Heart left ventricle (tissue), 16 donors: ENCODE data around the gene ENDOU. TPM values are rescaled to one million over a fixed set of nuclear protein-coding genes. Genes with fewer than 3 reads are reported as not detected.
"Not testable (repeated sequence)": the region's sequence is repeated elsewhere in the genome, so short reads cannot be mapped to it uniquely, and the experiment has no call there.

Source experiments
- ATAC-seq, 4 donors: fragments of 200-7000 bp; cut with Tn5 transposase; one replicate each; pipeline ENCODE4 v1.9.1; 2020 to 2022; ENCODE audit warnings: moderate library complexity in 4 of 4, mild to moderate bottlenecking in 3 of 4, moderate number of reproducible peaks in 1 of 4
- DNase-seq, 5 donors: peaks; one replicate each; pipeline ENCODE4 v3.0.0-alpha.2; 2020
- H3K27ac ChIP-seq, 12 donors: fragments of 200-600 bp; sonication (generic) in 4 of 12; one replicate each; pipeline versions ENCODE4 v1.5.0 to v1.8.0; 2016 to 2022; ENCODE audit warnings: mild to moderate bottlenecking in 2 of 12
- H3K27me3 ChIP-seq, 9 donors: fragments of 200-600 bp; sonication (generic) in 2 of 9; one replicate each; pipeline versions ENCODE4 v1.5.1 to v1.8.0; 2016 to 2022; ENCODE audit warnings: mild to moderate bottlenecking in 3 of 9
- H3K36me3 ChIP-seq, 9 donors: fragments of 200-600 bp; sonication (generic) in 2 of 9; one replicate each; pipeline versions ENCODE4 v1.5.0 to v1.8.0; 2018 to 2022; ENCODE audit warnings: mild to moderate bottlenecking in 2 of 9
- H3K4me1 ChIP-seq, 12 donors: fragments of 200-600 bp; sonication (generic) in 4 of 12; one replicate each; pipeline versions ENCODE4 v1.5.0 to v1.8.0; 2016 to 2022; ENCODE audit warnings: mild to moderate bottlenecking in 3 of 12
- H3K4me3 ChIP-seq, 12 donors: fragments of 200-600 bp; sonication (generic) in 4 of 12; one replicate each; pipeline versions ENCODE4 v1.5.0 to v1.8.0; 2017 to 2022; ENCODE audit warnings: mild to moderate bottlenecking in 9 of 12, moderate library complexity in 4 of 12
- H3K9me3 ChIP-seq, 12 donors: fragments of 200-600 bp; sonication (generic) in 4 of 12; one replicate each; pipeline versions ENCODE4 v1.5.0 to v1.8.0; 2016 to 2022; ENCODE audit warnings: mild to moderate bottlenecking in 1 of 12
- POLR2A ChIP-seq, 2 donors: fragments of 450-650 bp; IDR thresholded peaks; one replicate each; pipeline ENCODE4 v1.6.1; 2017; ENCODE audit warnings: antibody characterized with exemption in 2 of 2, mild to moderate bottlenecking in 2 of 2, moderate library complexity in 2 of 2
- WGBS, 4 donors: extraction: QIAGEN DNeasy Blood & Tissue Kit in 2 of 4; methylation state at CpG; one replicate each; pipeline versions ENCODE4 v1.1.5 to v1.1.7; 2013 to 2018; 5-methylcytosine and 5-hydroxymethylcytosine counted together
- intact Hi-C, 10 donors: fragments of 100-400 bp; cut with DNase I; formaldehyde crosslinking; loops; one replicate each; pipeline versions ENCODE4 v1.11.1 to v1.14.2; 2022
- polyA plus RNA-seq, 2 donors: library from polyadenylated mRNA; stranded (reverse); fragments of 200-250 nt; gene quantifications; one replicate each; pipeline ENCODE4 v1.2.3, GENCODE V29; 2013
- total RNA-seq, 9 donors: library from RNA; depleted of rRNA in 2 of 9; stranded (reverse); fragments of >200 nt in 2 of 9; fragmentation: NEBNext Ultra II Directional in 3 of 9; extraction: Animal tissue kit (Norgen Biotek cat#: 25700) in 3 of 9; gene quantifications; one replicate each; pipeline versions ENCODE4 v1.1.0 to v1.2.4, GENCODE V29; 2016 to 2023
- TF ChIP-seq, protein P1 (sequence below), 12 donors: fragments of 200-600 bp; sonication (generic) in 4 of 12; IDR thresholded peaks; one replicate each; pipeline versions ENCODE4 v1.5.0 to v1.8.0; 2018 to 2022; ENCODE audit warnings: antibody characterized with exemption in 12 of 12, mild to moderate bottlenecking in 5 of 12
- donor health status: ischemic (EF 13 %, LVEDD 7.1; RV severe dilation, severe dysfunction).
- donor health status: healthy with polysubstance abuse.
- donor health status: DM: no; HTN: yes; CAD: no.
- donor health status: DM: no; HTN: no; CAD: no.
- donor health status: ischemic (EF 25% LVEDD 6.9; RV normal size, moderate dysfunction).
- donor health status: ischemic (EF 25% LVEDD 5.7; RV mildly dilated, moderate dysfunction).
- donor health status: healthy.
- donor health status: DM: yes; HTN: yes; CAD: no.
- donor health status: ischemic (EF 35%, LVEDD 5.7; RV mildly dilated, moderate dysfunction).
- donor health status: nonischemic (EF 11% LVEDD 7.7; RV severe dilation, severe dysfunction).
- donor health status: DM: yes; HTN: yes; CAD: no.
- donor health status: PGD.
- donor health status: ischemic (EF 29% LVEDD 5.4; RV normal size, mild dysfunction).
- donor health status: nonischemic (EF 23%, LVEDD 6.1; RV moderate dilation, normal function).

ENDOU gene
- total and polyA plus RNA-seq, 11 donors: 0.08 to 2.5 (median 0.27) TPM; not detected in 4

DNA sequence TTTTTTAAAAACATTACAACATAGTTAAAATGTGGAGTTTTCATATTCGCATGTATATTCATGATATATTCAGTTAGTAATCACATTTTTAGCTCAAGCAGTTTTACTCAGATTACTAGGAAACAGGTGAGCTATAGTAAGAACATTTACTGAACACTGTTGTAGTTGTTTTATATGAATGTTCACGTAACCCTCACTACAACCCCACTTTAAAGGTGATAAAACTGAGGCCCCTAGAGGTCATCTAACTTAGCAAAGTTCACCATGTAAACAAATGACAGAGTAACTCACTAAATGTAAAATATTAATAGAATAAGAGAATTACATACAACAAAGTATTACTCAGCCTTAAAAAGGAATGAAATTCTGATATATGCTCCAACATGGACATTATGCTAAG is 45.5 kb downstream of the ENDOU start:
- Histone ChIP-seq H3K9me3 (no peaks in the 10 kb centered on the region), H3K4me3 (no peak overlapping the region), H3K27me3 (no peaks in the 10 kb centered on the region), H3K36me3 (peaks cover 0 to 69% (median 41%) of the 10 kb centered on the region in 9 donors), H3K4me1 (no peaks in the 10 kb centered on the region), H3K27ac (no peak overlapping the region)
- no peak for DNase-seq
- intact Hi-C loops: loop anchor here in 3 of 10 donors (5.0 to 10.0 kb wide), 2 partner anchors 645 to 647 kb away; no protein-coding TSS in a partner anchor
- TF ChIP-seq POLR2A (IDR thresholded peaks at IDR 0.05): no peak
- TF ChIP-seq, protein P1, sequence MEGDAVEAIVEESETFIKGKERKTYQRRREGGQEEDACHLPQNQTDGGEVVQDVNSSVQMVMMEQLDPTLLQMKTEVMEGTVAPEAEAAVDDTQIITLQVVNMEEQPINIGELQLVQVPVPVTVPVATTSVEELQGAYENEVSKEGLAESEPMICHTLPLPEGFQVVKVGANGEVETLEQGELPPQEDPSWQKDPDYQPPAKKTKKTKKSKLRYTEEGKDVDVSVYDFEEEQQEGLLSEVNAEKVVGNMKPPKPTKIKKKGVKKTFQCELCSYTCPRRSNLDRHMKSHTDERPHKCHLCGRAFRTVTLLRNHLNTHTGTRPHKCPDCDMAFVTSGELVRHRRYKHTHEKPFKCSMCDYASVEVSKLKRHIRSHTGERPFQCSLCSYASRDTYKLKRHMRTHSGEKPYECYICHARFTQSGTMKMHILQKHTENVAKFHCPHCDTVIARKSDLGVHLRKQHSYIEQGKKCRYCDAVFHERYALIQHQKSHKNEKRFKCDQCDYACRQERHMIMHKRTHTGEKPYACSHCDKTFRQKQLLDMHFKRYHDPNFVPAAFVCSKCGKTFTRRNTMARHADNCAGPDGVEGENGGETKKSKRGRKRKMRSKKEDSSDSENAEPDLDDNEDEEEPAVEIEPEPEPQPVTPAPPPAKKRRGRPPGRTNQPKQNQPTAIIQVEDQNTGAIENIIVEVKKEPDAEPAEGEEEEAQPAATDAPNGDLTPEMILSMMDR (IDR thresholded peaks at IDR 0.05): no peak
- ATAC-seq: no peak
- WGBS, 4 donors: 77 to 99% (median 97%) methylated on average over 2 of the region's 2 CpGs

DNA sequence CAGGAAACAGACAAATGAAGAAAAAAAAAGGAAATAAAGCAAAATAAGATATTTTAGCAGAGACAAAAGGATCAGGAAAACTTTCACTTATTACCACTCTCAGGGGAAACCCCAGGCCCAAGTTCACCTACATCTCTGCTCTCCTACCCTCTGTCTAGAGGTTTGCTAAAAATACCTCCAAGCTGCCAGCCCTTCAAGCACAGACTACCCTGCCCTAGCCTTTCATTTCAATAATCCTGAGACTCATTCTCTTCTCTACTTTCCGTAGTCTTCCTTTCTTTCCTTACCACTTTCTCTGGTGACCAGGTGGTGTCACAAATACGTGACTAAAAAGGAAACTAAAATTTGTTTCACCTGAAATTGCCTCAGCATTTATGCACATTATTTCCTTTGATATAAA is 53.2 kb downstream of the ENDOU start:
- DNase-seq (no peak), ATAC-seq (no peak)
- no peak overlapping the region for H3K27ac ChIP-seq
- intact Hi-C loops: no loop called here
- H3K4me1 ChIP-seq: peaks cover 0 to 4% (median 0%) of the 10 kb centered on the region in 12 donors
- no peak for TF ChIP-seq POLR2A (IDR thresholded peaks at IDR 0.05)
- TF ChIP-seq, protein P1 (IDR thresholded peaks at IDR 0.05): no peak
- WGBS, 4 donors: 67 to 80% (median 71%) methylated on average over 2 of the region's 2 CpGs
- H3K9me3 ChIP-seq: no peaks in the 10 kb centered on the region
- H3K27me3 ChIP-seq: no peaks in the 10 kb centered on the region
- H3K36me3 ChIP-seq: peaks cover 0 to 97% (median 71%) of the 10 kb centered on the region in 9 donors
- no peak overlapping the region for H3K4me3 ChIP-seq

DNA sequence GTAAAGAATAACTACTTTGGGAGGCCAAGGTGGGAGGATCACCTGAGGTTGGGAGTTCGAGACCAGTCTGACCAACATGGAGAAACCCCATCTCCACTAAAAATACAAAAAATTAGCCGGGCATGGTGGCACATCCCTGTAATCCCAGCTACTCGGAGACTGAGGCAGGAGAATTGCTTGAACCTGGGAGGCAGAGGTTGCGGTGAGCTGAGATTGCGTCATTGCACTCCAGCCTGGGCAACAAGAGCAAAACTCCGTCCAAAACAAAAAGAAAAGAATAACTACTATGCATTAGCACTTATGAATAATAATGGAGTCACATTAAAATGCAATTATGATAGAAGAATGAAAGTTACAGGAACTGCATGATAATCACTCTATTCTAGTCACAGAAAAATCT is 57.4 kb downstream of the ENDOU start:
- DNase-seq, intact Hi-C loops, H3K4me3 ChIP-seq, ATAC-seq, H3K4me1 ChIP-seq, H3K27me3 ChIP-seq, H3K9me3 ChIP-seq, H3K27ac ChIP-seq: not testable (repeated sequence)
- 92 to 97% (median 95%) methylated on average over 6 of the region's 6 CpGs for WGBS, 4 donors
- peaks cover 0 to 98% (median 79%) of the 10 kb centered on the region in 9 donors for H3K36me3 ChIP-seq

Other genes with a start within 250 kb of the ENDOU start
- gene RPAP3, start 19.5 kb downstream of the ENDOU start, total RNA-seq: 10 to 100 TPM; 11.1 to 25.2 (median 22.3) TPM
- 10 to 100 TPM in 1 of 2 donors, 1 to 10 TPM in 1; 7.2 to 15.5 TPM for gene RPAP3, start 19.5 kb downstream of the ENDOU start, polyA plus RNA-seq
- 10 to 100 TPM; 14.5 to 47.8 (median 23.9) TPM for gene RAPGEF3, start 33.4 kb upstream of the ENDOU start, total RNA-seq
- gene RAPGEF3, start 33.4 kb upstream of the ENDOU start, polyA plus RNA-seq: 10 to 100 TPM; 18.6 to 62.1 TPM
- 10 to 100 TPM; 17.6 to 68.2 (median 23.9) TPM for gene SLC48A1, start 47.7 kb upstream of the ENDOU start, total RNA-seq
- 10 to 100 TPM; 13.0 to 16.5 TPM for gene SLC48A1, start 47.7 kb upstream of the ENDOU start, polyA plus RNA-seq
- 10 to 100 TPM; 27.4 to 63.0 (median 38.6) TPM for gene HDAC7, start 94.4 kb upstream of the ENDOU start, total RNA-seq
- 10 to 100 TPM; 42.2 to 43.9 TPM for gene HDAC7, start 94.4 kb upstream of the ENDOU start, polyA plus RNA-seq
- 1 to 10 TPM in 3 of 9 donors, under 1 TPM in 6; 0.15 to 4.3 (median 0.63) TPM for gene VDR, start 179.5 kb upstream of the ENDOU start, total RNA-seq
- gene VDR, start 179.5 kb upstream of the ENDOU start, polyA plus RNA-seq: 1 to 10 TPM in 1 of 2 donors, under 1 TPM in 1; 0.15 to 2.0 TPM
- 10 to 100 TPM; 39.3 to 66.6 (median 50.0) TPM for gene TMEM106C, start 238.1 kb upstream of the ENDOU start, total RNA-seq
- gene TMEM106C, start 238.1 kb upstream of the ENDOU start, polyA plus RNA-seq: 10 to 100 TPM; 23.0 to 63.9 TPM